Esophagus muscularis mucosa (tissue), 4 donors: ENCODE data around the gene SIRPD. TPM values are rescaled to one million over a fixed set of nuclear protein-coding genes. Genes with fewer than 3 reads are reported as not detected.

Experiments
- DNase-seq: peaks from one replicate; pipeline ENCODE4 v3.0.0-alpha.2; 2017; ENCODE audit errors: extremely low spot score
- H3K27ac ChIP-seq, 4 donors: fragments of 200-600 bp; sonication (generic); replicated peaks in 1 of 4; 1 replicate in 3 of 4; 2 replicates in 1 of 4; pipeline ENCODE4 v1.5.1; 2016 to 2019; ENCODE audit warnings: mild to moderate bottlenecking in 1 of 4
- H3K27me3 ChIP-seq, 4 donors: fragments of 200-600 bp; sonication (generic); one replicate each; pipeline versions ENCODE4 v1.5.1 to v1.6.0; 2016 to 2019
- H3K36me3 ChIP-seq, 4 donors: fragments of 200-600 bp; sonication (generic); one replicate each; pipeline ENCODE4 v1.5.1; 2016 to 2019
- H3K4me1 ChIP-seq, 4 donors: fragments of 200-600 bp; sonication (generic); one replicate each; pipeline ENCODE4 v1.5.1; 2016 to 2019
- H3K4me3 ChIP-seq, 4 donors: fragments of 200-600 bp; sonication (generic); 1 replicate in 2 of 4; 2 replicates in 2 of 4; pipeline ENCODE4 v1.5.1; 2016 to 2019; ENCODE audit warnings: mild to moderate bottlenecking in 4 of 4, moderate library complexity in 1 of 4
- H3K9me3 ChIP-seq, 4 donors: fragments of 200-600 bp; sonication (generic); 1 replicate in 3 of 4; 2 replicates in 1 of 4; pipeline ENCODE4 v1.5.1; 2016 to 2019
- CTCF ChIP-seq, 3 experiments: fragments of 200-600 bp in 2 of 3; fragments of 450-650 bp in 1 of 3; sonication (generic) in 2 of 3; IDR thresholded peaks; one replicate each; pipeline ENCODE4 v1.5.1; 2017 to 2019; ENCODE audit warnings: antibody characterized with exemption in 3 of 3, mild to moderate bottlenecking in 2 of 3, moderate library complexity in 1 of 3
- EP300 ChIP-seq: sonication (generic); formaldehyde crosslinking; IDR thresholded peaks from one replicate; pipeline ENCODE4 v1.6.1; 2017; ENCODE audit warnings: antibody characterized with exemption
- POLR2A ChIP-seq: fragments of 450-650 bp; IDR thresholded peaks from one replicate; pipeline ENCODE4 v1.6.1; 2017; ENCODE audit warnings: antibody characterized with exemption, moderate library complexity, mild to moderate bottlenecking, low read depth
- POLR2AphosphoS5 ChIP-seq, 2 donors: sonication (generic); formaldehyde crosslinking; IDR thresholded peaks; one replicate each; pipeline ENCODE4 v1.6.1; 2017; ENCODE audit warnings: antibody characterized with exemption in 2 of 2
- WGBS: methylation state at CpG from one replicate; pipeline ENCODE4 v1.1.5; 2018; 5-methylcytosine and 5-hydroxymethylcytosine counted together
- intact Hi-C: fragments of 100-400 bp; cut with DNase I; formaldehyde crosslinking; loops from one replicate; pipeline ENCODE4 v1.15.1; 2023
- total RNA-seq, 4 donors: library from RNA; depleted of rRNA; stranded (reverse); fragments of >200 nt; gene quantifications; one replicate each; pipeline versions ENCODE4 v1.1.0 to v1.2.1, GENCODE V29; 2016

SIRPD gene
- total RNA-seq, 4 donors from 2014 or later = not detected

- Histone ChIP-seq H3K9me3 (no peaks in the 10 kb centered on the region), H3K36me3 (no peaks in the 10 kb centered on the region), H3K4me1 (no peaks in the 10 kb centered on the region), H3K4me3 (no peak overlapping the region), H3K27me3 (no peaks in the 10 kb centered on the region), H3K27ac (peak overlapping the region in 3 of 4 donors; percentile 51 to 65 (median 61))
- TF ChIP-seq CTCF (IDR thresholded peaks at IDR 0.05) (no peak), EP300 (no peak), POLR2A (no peak), POLR2AphosphoS5 (IDR thresholded peaks at IDR 0.05) (no peak)
- 77% methylated on average over 11 of the region's 11 CpGs for WGBS
- no peak for DNase-seq
- intact Hi-C loops = no loop called here
These were observed 20.4 kb downstream of the SIRPD start for GRCh38 chr20:1536893-1537730.

GRCh38 chr20:1535420-1536175 is 21.9 kb downstream of the SIRPD start:
- TF ChIP-seq CTCF (IDR thresholded peaks at IDR 0.05) (no peak), POLR2AphosphoS5 (IDR thresholded peaks at IDR 0.05) (no peak), POLR2A (no peak), EP300 (no peak)
- H3K36me3 ChIP-seq = no peaks in the 10 kb centered on the region
- peak; percentile 87 for DNase-seq
- WGBS = 73% methylated on average over 5 of the region's 5 CpGs
- H3K27me3 ChIP-seq = no peaks in the 10 kb centered on the region
- intact Hi-C loops = no loop called here
- no peak overlapping the region for H3K27ac ChIP-seq
- no peaks in the 10 kb centered on the region for H3K4me1 ChIP-seq
- H3K9me3 ChIP-seq = no peaks in the 10 kb centered on the region
- H3K4me3 ChIP-seq = no peak overlapping the region

GRCh38 chr20:1534526-1534925 is 23.0 kb downstream of the SIRPD start:
- Histone ChIP-seq H3K36me3 (no peaks in the 10 kb centered on the region), H3K27ac (no peak overlapping the region), H3K9me3 (no peaks in the 10 kb centered on the region), H3K27me3 (no peaks in the 10 kb centered on the region), H3K4me1 (no peaks in the 10 kb centered on the region), H3K4me3 (no peak overlapping the region)
- no peak for TF ChIP-seq CTCF (IDR thresholded peaks at IDR 0.05)
- TF ChIP-seq EP300 = no peak
- no peak for TF ChIP-seq POLR2AphosphoS5 (IDR thresholded peaks at IDR 0.05)
- TF ChIP-seq POLR2A = no peak
- WGBS = 66% methylated on average over 5 of the region's 5 CpGs
- intact Hi-C loops = no loop called here
- no peak for DNase-seq

- peak; percentile 77 for DNase-seq
- Histone ChIP-seq H3K4me1 (no peaks in the 10 kb centered on the region), H3K9me3 (no peaks in the 10 kb centered on the region), H3K4me3 (no peak overlapping the region), H3K27ac (no peak overlapping the region), H3K27me3 (no peaks in the 10 kb centered on the region), H3K36me3 (no peaks in the 10 kb centered on the region)
- 57% methylated on average over 4 of the region's 4 CpGs for WGBS
- TF ChIP-seq EP300 = no peak
- no peak for TF ChIP-seq POLR2AphosphoS5 (IDR thresholded peaks at IDR 0.05)
- no peak for TF ChIP-seq POLR2A
- TF ChIP-seq CTCF (IDR thresholded peaks at IDR 0.05) = no peak
- intact Hi-C loops = no loop called here
These were observed 24.4 kb downstream of the SIRPD start for GRCh38 chr20:1533059-1533458.
